T1000 (cell line): ENCODE measurements around the gene SERPINB2.
"Not testable (repeated sequence)": the region's sequence is repeated elsewhere in the genome, so short reads cannot be mapped to it uniquely, and the experiment has no call there.

ENCODE experiments used
- DNase-seq: peaks from one replicate; lab custom pipeline; 2025; ENCODE audit warnings: mixed read lengths; lab: John Stamatoyannopoulos, UW

The SERPINB2 gene

DNA sequence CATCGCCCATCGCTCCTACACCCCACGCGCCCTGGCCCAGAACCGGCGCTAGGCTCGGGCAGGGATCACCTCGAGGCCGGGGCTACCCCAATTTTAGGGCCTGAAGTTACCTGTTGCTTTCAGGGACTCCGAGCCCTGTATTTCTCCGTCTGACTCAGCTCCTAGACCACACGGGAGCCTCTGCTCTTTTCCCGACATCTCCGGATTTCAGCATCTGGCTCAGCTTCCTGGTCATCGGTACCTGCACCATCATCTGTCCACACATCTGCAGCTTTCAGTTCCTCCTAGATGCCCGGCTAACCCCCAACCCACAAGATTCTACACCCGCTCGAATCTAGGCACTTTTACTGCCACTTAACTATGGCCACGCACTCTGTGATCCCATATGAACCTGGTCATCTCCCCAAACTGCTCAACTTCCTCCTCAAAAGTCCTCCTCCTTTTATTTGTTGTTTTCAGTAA, 49.5 kb downstream of the SERPINB2 start:
- DNase-seq: no peak

DNA sequence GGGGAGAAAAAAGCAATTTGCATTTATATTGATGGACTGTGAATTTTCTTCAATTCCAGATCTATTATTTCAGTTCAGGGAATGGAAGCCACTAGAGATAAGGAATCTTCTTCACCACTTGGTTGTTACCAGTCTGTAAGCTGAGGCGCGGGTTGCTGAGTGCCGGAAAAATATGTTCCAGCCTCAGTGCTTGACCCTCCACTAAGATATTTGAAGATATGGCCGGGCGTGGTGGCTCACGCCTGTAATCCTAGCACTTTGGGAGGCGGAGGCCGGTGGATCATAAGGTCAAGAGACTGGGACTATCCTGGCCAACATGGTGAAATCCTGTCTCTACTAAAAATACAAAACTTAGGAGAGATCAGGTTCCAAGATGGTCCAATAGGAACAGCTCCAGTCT, 52.5 kb downstream of the SERPINB2 start:
- no peak for DNase-seq

DNA sequence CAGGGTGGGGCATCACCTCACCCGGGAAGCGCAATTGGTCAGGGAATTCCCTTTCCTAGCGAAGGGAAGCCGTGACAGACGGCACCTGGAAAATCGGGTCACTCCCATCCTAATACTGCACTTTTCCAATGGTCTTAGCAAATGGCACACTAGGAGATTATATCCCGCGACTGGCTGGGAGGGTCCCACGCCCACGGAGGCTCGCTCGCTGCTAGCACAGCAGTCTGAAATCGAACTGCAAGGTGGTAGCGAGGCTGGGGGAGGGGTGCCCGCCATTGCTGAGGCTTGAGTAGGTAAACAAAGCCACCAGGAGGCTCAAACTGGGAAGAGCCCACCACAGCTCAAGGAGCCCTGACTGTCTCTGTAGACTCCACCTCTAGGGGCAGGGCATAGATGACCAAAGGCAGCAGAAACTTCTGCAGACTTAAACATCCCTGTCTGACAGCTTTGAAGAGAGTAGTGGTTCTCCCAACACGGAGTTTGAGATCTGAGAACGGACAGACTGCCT, 53.1 kb downstream of the SERPINB2 start:
- not testable (repeated sequence) for DNase-seq

DNA sequence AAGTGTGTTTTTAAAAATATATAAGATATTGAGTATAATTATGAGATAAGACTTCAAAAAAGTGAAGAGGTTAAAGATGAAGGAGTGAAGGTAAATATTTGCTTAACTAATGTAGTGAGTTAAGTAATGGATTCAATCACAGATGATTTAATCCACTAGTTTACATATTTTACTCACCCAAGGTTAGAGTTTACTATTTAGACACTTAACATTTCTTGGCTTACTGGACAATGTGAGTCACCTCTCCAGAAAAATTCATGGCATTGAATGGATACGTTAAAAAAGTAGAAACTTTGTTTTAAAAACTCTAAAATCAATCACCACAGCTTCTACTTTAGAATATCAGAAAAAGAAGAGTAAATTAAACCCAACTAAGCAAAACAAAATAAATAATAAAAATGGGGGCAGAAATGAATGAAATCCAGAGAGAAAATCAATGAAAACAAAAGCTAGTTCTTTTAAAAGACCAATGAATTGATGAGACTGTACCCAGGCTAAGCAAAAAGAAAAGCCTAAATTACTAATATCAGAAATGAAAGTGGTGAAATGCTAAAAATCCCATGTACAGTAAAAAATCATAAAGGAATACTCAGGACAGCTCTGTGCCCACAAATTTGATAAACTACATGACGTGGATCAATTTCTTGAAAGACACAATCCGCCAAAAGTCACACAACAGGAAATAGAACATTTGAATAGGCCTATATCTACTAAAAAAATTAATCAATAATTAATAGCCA, 59.7 kb downstream of the SERPINB2 start:
- no peak for DNase-seq

GRCh38 chr18:63949068-63949737, 61.7 kb downstream of the SERPINB2 start, which contains the start of gene HMSD:
TSS of gene HMSD (plus strand) at chr18:63949301. CDS start at chr18:63953456, 4,155 bp downstream.
- no peak for DNase-seq

DNA sequence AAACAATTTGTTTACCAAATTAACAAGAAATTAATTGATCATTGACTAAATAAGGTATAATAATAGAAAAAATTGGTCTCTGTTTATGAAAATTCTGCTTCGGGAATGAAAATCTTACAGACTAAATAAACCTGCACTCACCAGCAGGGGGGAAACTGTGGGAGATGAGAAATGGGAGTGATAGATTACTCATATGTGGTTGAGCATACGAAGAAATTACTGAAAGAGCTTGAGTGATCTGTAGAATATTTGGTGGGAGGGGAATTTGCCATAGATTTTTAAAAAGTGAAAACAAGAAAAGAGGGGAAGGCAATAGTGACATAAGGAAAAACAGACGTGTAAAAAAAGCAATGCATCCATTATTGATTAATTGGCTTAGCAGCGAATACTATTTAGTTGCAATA, 63.8 kb downstream of the SERPINB2 start:
- no peak for DNase-seq
